GM23338 (cell line): Measurements from ENCODE around the gene FCRL1. TPM values are rescaled to one million over a fixed set of nuclear protein-coding genes. Genes with fewer than 3 reads are reported as not detected.

Experiments
- ATAC-seq: fragments of 200-7000 bp; cut with Tn5 transposase; 3 replicates; pipeline ENCODE4 v1.9.1; 2020
- DNase-seq: peaks from one replicate; pipeline ENCODE4 v3.0.0-alpha.2; 2015; ENCODE audit warnings: low spot score
- H2AFZ ChIP-seq: fragments of 200-600 bp; sonication (generic); 2 replicates; pipeline ENCODE4 v1.8.0; 2016; ENCODE audit warnings: antibody characterized with exemption, mild to moderate bottlenecking, moderate library complexity
- H3F3A ChIP-seq: fragments of 200-600 bp; sonication (generic); replicated peaks from 2 replicates; pipeline ENCODE4 v1.8.0; 2017; ENCODE audit warnings: antibody characterized with exemption, mixed run types, low read depth
- H3K27ac ChIP-seq: fragments of 200-600 bp; sonication (generic); 2 replicates; pipeline ENCODE4 v1.6.1; 2016; ENCODE audit warnings: low read depth
- H3K27me3 ChIP-seq: fragments of 200-600 bp; sonication (generic); 2 replicates; pipeline ENCODE4 v1.8.0; 2016; ENCODE audit warnings: mild to moderate bottlenecking, mixed run types, moderate library complexity; ENCODE audit not compliant: insufficient read depth
- H3K36me3 ChIP-seq: fragments of 200-600 bp; sonication (generic); 2 replicates; pipeline ENCODE4 v1.8.0; 2016; ENCODE audit warnings: mild to moderate bottlenecking; ENCODE audit not compliant: insufficient read depth
- H3K4me1 ChIP-seq: fragments of 200-600 bp; sonication (generic); 2 replicates; pipeline ENCODE4 v1.8.0; 2016; ENCODE audit warnings: mild to moderate bottlenecking, moderate library complexity; ENCODE audit not compliant: insufficient read depth
- H3K4me2 ChIP-seq: fragments of 200-600 bp; sonication (generic); 2 replicates; pipeline ENCODE4 v1.7.1; 2017; ENCODE audit warnings: mixed run types
- H3K4me3 ChIP-seq: fragments of 200-600 bp; sonication (generic); 2 replicates; pipeline ENCODE4 v1.6.1; 2016; ENCODE audit warnings: mixed run types
- H3K79me2 ChIP-seq: fragments of 200-600 bp; sonication (generic); replicated peaks from 2 replicates; pipeline ENCODE4 v1.8.0; 2017; ENCODE audit warnings: mild to moderate bottlenecking; ENCODE audit not compliant: insufficient read depth
- H3K9me2 ChIP-seq: fragments of 200-600 bp; sonication (generic); 2 replicates; pipeline ENCODE4 v1.8.0; 2017; ENCODE audit not compliant: insufficient read depth
- H4K20me1 ChIP-seq: fragments of 200-600 bp; sonication (generic); replicated peaks from 2 replicates; pipeline ENCODE4 v1.8.0; 2017; ENCODE audit warnings: mild to moderate bottlenecking; ENCODE audit not compliant: insufficient read depth
- H3K27ac Mint-ChIP-seq: 2 replicates; pipeline ENCODE4 v1.8.0; 2020; ENCODE audit warnings: inconsistent platforms, mild to moderate bottlenecking, moderate library complexity, mixed read lengths
- H3K27me3 Mint-ChIP-seq: 3 replicates; pipeline ENCODE4 v1.8.0; 2022; ENCODE audit warnings: low read depth, mild to moderate bottlenecking, moderate library complexity, mixed read lengths, inconsistent platforms; ENCODE audit not compliant: insufficient read depth, poor library complexity
- H3K36me3 Mint-ChIP-seq: 3 replicates; pipeline ENCODE4 v1.8.0; 2021; ENCODE audit warnings: low read depth, mild to moderate bottlenecking, inconsistent platforms, moderate library complexity, mixed read lengths
- H3K4me1 Mint-ChIP-seq: 3 replicates; pipeline ENCODE4 v1.8.0; 2020; ENCODE audit warnings: mild to moderate bottlenecking, inconsistent platforms, mixed read lengths
- H3K4me3 Mint-ChIP-seq: 3 replicates; pipeline ENCODE4 v1.8.0; 2021; ENCODE audit warnings: moderate library complexity, mild to moderate bottlenecking, inconsistent platforms, mixed read lengths
- H3K9me3 Mint-ChIP-seq: 3 replicates; pipeline ENCODE4 v1.8.0; 2020; ENCODE audit warnings: moderate library complexity, mild to moderate bottlenecking, inconsistent platforms, mixed read lengths
- CREB1 ChIP-seq: fragments of 250-450 bp; sonication (Bioruptor Pico); IDR thresholded peaks from 2 replicates; pipeline ENCODE4 v1.5.0; 2020; ENCODE audit warnings: low read depth, mild to moderate bottlenecking, moderate library complexity
- EZH2phosphoT487 ChIP-seq: fragments of 200-600 bp; sonication (generic); IDR thresholded peaks from one replicate; pipeline ENCODE4 v1.8.1; 2018; ENCODE audit warnings: antibody characterized with exemption; ENCODE audit not compliant: unreplicated experiment
- JUNB ChIP-seq: IDR thresholded peaks from one replicate; pipeline ENCODE4 v1.6.1; 2016; ENCODE audit warnings: antibody characterized with exemption; ENCODE audit not compliant: unreplicated experiment
- NANOG ChIP-seq: IDR thresholded peaks from 2 replicates; pipeline ENCODE4 v1.6.1; 2016; ENCODE audit warnings: antibody characterized with exemption, borderline replicate concordance
- STAT1 ChIP-seq: IDR thresholded peaks from one replicate; pipeline ENCODE4 v1.6.1; 2016; ENCODE audit warnings: antibody characterized with exemption; ENCODE audit not compliant: unreplicated experiment
- ZNF114 ChIP-seq: fragments of 250-450 bp; sonication (Bioruptor Pico); IDR thresholded peaks from 2 replicates; pipeline ENCODE4 v1.5.0; 2020; ENCODE audit warnings: mild to moderate bottlenecking, moderate library complexity
- ZNF331 ChIP-seq: fragments of 250-450 bp; sonication (Bioruptor Pico); IDR thresholded peaks from 2 replicates; pipeline ENCODE4 v1.5.0; 2020; ENCODE audit warnings: low read depth, mild to moderate bottlenecking, moderate library complexity
- polyA plus RNA-seq: library from polyadenylated mRNA; unstranded; fragments of >200 nt; fragmentation: Nextera tagmentation; extraction: Ambion mirVana; gene quantifications from 2 replicates; pipeline ENCODE4 v1.2.1, GENCODE V29; 2016
- total RNA-seq: library from RNA; depleted of rRNA; stranded (reverse); fragments of >200 nt; shearing (Covaris generic); gene quantifications from 2 replicates; pipeline ENCODE4 v1.2.3, GENCODE V29; 2014
- TF ChIP-seq, protein P1 (sequence below): IDR thresholded peaks from one replicate; pipeline ENCODE4 v1.6.1; 2018; ENCODE audit warnings: antibody characterized with exemption; ENCODE audit not compliant: unreplicated experiment
- TF ChIP-seq, protein P2 (sequence below): fragments of 250-450 bp; sonication (Bioruptor Pico); IDR thresholded peaks from 2 replicates; pipeline ENCODE4 v1.5.0; 2020; ENCODE audit warnings: mild to moderate bottlenecking, moderate library complexity
- TF ChIP-seq, protein P3 (sequence below), 2 experiments: fragments of 200-600 bp in 1 of 2; sonication (generic) in 1 of 2; conservative IDR thresholded peaks; 2 replicates each; pipeline versions ENCODE4 v1.5.1 to v1.6.1; 2016 to 2017; ENCODE audit warnings: antibody characterized with exemption in 2 of 2, low read depth in 2 of 2, mild to moderate bottlenecking in 2 of 2, moderate library complexity in 1 of 2

FCRL1 gene
- total and polyA plus RNA-seq, 2 experiments from 2014 or later, result not detected

DNA sequence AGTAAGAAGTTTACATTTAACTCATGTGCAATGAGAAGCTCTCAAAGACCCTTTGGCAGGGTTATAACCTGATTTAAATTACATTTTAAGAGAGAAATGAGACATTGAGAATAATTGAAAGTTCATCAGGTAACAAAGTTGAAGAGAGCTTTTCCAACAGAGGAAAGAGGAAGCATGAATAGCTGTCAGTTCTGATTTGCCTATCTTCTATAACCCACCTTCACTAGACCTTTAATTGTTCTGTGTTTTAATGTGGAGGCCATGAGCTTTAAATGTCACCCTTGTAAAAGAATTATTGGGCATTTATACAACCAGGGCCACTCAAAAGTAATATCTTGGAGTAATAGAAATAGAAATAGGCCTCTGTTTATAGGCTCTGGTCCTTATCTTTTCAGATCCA lies 9.3 kb upstream of the FCRL1 start:
- ATAC-seq, result no peak

DNA sequence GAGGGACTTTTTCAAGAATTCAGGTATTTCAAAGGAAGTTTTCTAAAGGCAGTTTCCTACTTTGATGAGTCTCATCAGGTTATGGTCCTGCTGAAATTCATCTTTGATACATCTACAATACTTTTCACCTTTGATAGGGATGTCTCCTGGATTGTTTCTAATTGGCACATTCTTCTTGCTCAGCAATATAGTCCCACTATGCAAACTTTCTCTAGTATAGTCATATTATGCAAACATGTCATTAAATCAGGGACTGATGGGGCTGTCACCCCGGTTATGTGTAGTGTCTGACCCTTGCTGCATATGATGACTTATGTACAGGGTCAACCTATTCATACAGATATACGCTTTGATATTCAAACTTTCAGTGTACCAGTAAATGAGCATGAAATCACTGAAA lies 379 bp upstream of the FCRL1 start:
- H3K4me3 Mint-ChIP-seq, result no peak overlapping the region
- Histone ChIP-seq H3K9me2 (0 out of 2 replicates have a peak, but pooled peaks cover 5% of the 10 kb centered on the region), H3K4me2 (no peak overlapping the region), H3K4me1 (no peaks in the 10 kb centered on the region), H4K20me1 (no peaks in the 10 kb centered on the region), H3K36me3 (no peaks in the 10 kb centered on the region), H3F3A (no peaks in the 10 kb centered on the region), H2AFZ (no peak overlapping the region), H3K79me2 (no peaks in the 10 kb centered on the region), H3K27ac (no peak overlapping the region), H3K4me3 (no peak overlapping the region), H3K27me3 (no peaks in the 10 kb centered on the region)
- no peak for ATAC-seq
- no peak for DNase-seq
- no peaks in the 10 kb centered on the region for H3K4me1 Mint-ChIP-seq
- no peaks in the 10 kb centered on the region for H3K27me3 Mint-ChIP-seq
- no peaks in the 10 kb centered on the region for H3K9me3 Mint-ChIP-seq
- H3K27ac Mint-ChIP-seq, result no peak overlapping the region
- H3K36me3 Mint-ChIP-seq, result no peaks in the 10 kb centered on the region
- no peak for TF ChIP-seq ZNF114
- TF ChIP-seq, protein P1, sequence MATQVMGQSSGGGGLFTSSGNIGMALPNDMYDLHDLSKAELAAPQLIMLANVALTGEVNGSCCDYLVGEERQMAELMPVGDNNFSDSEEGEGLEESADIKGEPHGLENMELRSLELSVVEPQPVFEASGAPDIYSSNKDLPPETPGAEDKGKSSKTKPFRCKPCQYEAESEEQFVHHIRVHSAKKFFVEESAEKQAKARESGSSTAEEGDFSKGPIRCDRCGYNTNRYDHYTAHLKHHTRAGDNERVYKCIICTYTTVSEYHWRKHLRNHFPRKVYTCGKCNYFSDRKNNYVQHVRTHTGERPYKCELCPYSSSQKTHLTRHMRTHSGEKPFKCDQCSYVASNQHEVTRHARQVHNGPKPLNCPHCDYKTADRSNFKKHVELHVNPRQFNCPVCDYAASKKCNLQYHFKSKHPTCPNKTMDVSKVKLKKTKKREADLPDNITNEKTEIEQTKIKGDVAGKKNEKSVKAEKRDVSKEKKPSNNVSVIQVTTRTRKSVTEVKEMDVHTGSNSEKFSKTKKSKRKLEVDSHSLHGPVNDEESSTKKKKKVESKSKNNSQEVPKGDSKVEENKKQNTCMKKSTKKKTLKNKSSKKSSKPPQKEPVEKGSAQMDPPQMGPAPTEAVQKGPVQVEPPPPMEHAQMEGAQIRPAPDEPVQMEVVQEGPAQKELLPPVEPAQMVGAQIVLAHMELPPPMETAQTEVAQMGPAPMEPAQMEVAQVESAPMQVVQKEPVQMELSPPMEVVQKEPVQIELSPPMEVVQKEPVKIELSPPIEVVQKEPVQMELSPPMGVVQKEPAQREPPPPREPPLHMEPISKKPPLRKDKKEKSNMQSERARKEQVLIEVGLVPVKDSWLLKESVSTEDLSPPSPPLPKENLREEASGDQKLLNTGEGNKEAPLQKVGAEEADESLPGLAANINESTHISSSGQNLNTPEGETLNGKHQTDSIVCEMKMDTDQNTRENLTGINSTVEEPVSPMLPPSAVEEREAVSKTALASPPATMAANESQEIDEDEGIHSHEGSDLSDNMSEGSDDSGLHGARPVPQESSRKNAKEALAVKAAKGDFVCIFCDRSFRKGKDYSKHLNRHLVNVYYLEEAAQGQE, result no peak
- TF ChIP-seq CREB1, result no peak
- no peak for TF ChIP-seq ZNF331
- TF ChIP-seq EZH2phosphoT487, result no peak
- no peak for TF ChIP-seq JUNB
- TF ChIP-seq, protein P2, sequence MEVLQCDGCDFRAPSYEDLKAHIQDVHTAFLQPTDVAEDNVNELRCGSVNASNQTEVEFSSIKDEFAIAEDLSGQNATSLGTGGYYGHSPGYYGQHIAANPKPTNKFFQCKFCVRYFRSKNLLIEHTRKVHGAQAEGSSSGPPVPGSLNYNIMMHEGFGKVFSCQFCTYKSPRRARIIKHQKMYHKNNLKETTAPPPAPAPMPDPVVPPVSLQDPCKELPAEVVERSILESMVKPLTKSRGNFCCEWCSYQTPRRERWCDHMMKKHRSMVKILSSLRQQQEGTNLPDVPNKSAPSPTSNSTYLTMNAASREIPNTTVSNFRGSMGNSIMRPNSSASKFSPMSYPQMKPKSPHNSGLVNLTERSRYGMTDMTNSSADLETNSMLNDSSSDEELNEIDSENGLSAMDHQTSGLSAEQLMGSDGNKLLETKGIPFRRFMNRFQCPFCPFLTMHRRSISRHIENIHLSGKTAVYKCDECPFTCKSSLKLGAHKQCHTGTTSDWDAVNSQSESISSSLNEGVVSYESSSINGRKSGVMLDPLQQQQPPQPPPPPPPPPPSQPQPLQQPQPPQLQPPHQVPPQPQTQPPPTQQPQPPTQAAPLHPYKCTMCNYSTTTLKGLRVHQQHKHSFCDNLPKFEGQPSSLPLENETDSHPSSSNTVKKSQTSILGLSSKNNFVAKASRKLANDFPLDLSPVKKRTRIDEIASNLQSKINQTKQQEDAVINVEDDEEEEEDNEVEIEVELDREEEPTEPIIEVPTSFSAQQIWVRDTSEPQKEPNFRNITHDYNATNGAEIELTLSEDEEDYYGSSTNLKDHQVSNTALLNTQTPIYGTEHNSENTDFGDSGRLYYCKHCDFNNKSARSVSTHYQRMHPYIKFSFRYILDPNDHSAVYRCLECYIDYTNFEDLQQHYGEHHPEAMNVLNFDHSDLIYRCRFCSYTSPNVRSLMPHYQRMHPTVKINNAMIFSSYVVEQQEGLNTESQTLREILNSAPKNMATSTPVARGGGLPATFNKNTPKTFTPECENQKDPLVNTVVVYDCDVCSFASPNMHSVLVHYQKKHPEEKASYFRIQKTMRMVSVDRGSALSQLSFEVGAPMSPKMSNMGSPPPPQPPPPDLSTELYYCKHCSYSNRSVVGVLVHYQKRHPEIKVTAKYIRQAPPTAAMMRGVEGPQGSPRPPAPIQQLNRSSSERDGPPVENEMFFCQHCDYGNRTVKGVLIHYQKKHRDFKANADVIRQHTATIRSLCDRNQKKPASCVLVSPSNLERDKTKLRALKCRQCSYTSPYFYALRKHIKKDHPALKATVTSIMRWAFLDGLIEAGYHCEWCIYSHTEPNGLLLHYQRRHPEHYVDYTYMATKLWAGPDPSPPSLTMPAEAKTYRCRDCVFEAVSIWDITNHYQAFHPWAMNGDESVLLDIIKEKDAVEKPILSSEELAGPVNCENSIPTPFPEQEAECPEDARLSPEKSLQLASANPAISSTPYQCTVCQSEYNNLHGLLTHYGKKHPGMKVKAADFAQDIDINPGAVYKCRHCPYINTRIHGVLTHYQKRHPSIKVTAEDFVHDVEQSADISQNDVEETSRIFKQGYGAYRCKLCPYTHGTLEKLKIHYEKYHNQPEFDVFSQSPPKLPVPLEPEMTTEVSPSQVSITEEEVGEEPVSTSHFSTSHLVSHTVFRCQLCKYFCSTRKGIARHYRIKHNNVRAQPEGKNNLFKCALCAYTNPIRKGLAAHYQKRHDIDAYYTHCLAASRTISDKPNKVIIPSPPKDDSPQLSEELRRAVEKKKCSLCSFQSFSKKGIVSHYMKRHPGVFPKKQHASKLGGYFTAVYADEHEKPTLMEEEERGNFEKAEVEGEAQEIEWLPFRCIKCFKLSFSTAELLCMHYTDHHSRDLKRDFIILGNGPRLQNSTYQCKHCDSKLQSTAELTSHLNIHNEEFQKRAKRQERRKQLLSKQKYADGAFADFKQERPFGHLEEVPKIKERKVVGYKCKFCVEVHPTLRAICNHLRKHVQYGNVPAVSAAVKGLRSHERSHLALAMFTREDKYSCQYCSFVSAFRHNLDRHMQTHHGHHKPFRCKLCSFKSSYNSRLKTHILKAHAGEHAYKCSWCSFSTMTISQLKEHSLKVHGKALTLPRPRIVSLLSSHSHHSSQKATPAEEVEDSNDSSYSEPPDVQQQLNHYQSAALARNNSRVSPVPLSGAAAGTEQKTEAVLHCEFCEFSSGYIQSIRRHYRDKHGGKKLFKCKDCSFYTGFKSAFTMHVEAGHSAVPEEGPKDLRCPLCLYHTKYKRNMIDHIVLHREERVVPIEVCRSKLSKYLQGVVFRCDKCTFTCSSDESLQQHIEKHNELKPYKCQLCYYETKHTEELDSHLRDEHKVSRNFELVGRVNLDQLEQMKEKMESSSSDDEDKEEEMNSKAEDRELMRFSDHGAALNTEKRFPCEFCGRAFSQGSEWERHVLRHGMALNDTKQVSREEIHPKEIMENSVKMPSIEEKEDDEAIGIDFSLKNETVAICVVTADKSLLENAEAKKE (CRISPR knock-in tag), result no peak
- TF ChIP-seq, protein P3, sequence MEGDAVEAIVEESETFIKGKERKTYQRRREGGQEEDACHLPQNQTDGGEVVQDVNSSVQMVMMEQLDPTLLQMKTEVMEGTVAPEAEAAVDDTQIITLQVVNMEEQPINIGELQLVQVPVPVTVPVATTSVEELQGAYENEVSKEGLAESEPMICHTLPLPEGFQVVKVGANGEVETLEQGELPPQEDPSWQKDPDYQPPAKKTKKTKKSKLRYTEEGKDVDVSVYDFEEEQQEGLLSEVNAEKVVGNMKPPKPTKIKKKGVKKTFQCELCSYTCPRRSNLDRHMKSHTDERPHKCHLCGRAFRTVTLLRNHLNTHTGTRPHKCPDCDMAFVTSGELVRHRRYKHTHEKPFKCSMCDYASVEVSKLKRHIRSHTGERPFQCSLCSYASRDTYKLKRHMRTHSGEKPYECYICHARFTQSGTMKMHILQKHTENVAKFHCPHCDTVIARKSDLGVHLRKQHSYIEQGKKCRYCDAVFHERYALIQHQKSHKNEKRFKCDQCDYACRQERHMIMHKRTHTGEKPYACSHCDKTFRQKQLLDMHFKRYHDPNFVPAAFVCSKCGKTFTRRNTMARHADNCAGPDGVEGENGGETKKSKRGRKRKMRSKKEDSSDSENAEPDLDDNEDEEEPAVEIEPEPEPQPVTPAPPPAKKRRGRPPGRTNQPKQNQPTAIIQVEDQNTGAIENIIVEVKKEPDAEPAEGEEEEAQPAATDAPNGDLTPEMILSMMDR (conservative IDR thresholded peaks at IDR 0.05; ENCODE audit: low read depth in 2 of 2), result no peak
- no peak for TF ChIP-seq STAT1
- TF ChIP-seq NANOG, result no peak

More for the DNA sequence above, 9.3 kb upstream of the FCRL1 start:
- Mint-ChIP-seq H3K36me3 (no peaks in the 10 kb centered on the region), H3K27me3 (no peaks in the 10 kb centered on the region), H3K4me1 (no peaks in the 10 kb centered on the region), H3K27ac (no peak overlapping the region), H3K4me3 (no peak overlapping the region), H3K9me3 (no peaks in the 10 kb centered on the region)
- Histone ChIP-seq H3K4me2 (no peak overlapping the region), H3K9me2 (peaks cover 16% of the 10 kb centered on the region; the same call in 1 of the 2 replicates), H3F3A (no peaks in the 10 kb centered on the region), H4K20me1 (no peaks in the 10 kb centered on the region), H3K4me3 (no peak overlapping the region), H2AFZ (no peak overlapping the region; the same call in 1 of the 2 replicates), H3K79me2 (no peaks in the 10 kb centered on the region), H3K27ac (no peak overlapping the region), H3K36me3 (no peaks in the 10 kb centered on the region), H3K27me3 (no peaks in the 10 kb centered on the region), H3K4me1 (no peaks in the 10 kb centered on the region)
- TF ChIP-seq JUNB, result no peak
- no peak for DNase-seq
